Stimulated activated CD8-positive, alpha-beta memory T cell treated with anti-CD3 and anti-CD28 coated beads, Interleukin-15, amount 100 ng/mL, for 1 hour (primary cell): ENCODE measurements around the gene KCNC2.

Experiments used
- DNase-seq: peaks from one replicate; pipeline ENCODE4 v3.0.0-alpha.2; 2020; ENCODE audit warnings: low read depth

KCNC2 gene

GRCh38 chr12:75161488-75161887 is 48.2 kb downstream of the KCNC2 start:
- no peak for DNase-seq

DNA sequence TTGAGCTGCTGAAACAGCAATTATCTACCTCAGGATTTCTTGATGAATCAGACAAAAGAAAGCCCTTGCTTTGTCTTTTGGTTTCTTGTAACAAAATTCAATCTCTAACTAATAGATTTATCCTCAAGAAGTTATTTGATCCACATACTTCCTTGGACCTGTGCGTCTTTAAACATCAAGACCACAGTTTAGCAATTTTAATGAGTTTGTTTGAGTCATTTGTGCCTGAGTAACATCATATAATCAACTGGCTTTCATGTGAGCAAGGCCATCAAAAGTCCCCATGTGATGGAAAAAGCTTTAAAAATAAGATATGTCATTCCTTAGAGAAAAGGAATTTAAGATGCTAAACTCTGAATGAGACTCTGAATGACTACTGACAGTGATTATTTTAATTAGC is 52.3 kb downstream of the KCNC2 start:
- DNase-seq, result no peak

DNA sequence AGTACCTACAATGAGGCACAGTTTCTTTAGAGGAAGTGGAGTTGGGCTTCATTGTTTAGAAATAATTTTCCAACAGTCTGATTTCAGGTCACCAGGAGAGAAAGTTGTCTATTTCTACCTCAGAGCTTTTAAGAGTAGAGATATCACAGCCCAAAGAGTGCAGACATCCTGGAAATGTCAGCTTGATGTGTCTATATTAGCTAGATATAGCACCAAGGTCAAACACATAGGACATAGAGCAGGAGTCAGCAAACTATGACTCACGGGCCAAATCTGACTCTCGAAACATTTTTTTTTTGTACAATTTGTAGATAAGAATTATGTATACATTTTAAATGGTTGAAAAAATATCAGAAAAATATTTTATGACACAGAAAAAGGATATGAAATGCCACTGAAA is 53.7 kb downstream of the KCNC2 start:
- DNase-seq, result no peak

GRCh38 chr12:75154388-75154787 is 55.3 kb downstream of the KCNC2 start:
- no peak for DNase-seq

GRCh38 chr12:75139196-75139595 is 70.4 kb downstream of the KCNC2 start:
- no peak for DNase-seq

DNA sequence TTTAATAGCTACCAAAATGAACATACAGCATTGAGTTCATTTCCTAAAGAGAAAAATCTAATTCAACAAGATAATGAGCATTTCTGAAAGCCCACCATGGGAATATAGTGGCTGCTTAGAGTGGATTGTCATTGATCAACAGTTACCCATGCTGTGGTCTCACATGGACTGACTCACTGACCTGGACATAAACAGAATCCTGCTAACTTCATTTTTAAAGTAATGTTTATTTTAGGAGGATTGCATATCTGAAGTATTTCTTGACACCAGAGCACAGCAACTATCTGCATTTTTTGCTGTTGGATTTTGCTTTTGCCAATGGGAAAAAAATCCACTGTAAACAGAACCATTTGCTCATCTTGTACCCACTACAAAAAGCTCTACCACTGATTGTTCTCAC is 71.7 kb downstream of the KCNC2 start:
- no peak for DNase-seq

- DNase-seq, result no peak
Observed at GRCh38 chr12:75135026-75135425, 74.6 kb downstream of the KCNC2 start.

GRCh38 chr12:75130811-75131210 is 78.8 kb downstream of the KCNC2 start:
- no peak for DNase-seq

DNA sequence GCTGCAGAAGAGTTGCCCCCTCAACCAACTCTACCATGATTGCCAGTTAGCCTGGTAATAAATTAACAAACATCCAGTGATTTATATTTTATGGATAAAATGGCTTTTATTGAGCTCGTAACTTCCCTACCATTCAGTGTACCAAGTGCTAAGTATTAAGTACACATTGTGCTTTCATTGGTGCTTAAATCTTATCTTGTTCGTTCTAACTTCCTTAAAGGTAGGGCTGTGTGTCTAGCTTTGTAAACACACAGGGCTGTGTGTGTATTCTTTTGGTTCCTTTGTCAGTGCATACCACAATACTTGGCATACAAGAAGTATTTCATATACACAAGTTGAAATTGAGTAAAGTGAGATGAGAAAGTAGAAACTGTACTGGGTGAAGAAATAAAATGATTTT is 80.4 kb downstream of the KCNC2 start:
- no peak for DNase-seq

DNA sequence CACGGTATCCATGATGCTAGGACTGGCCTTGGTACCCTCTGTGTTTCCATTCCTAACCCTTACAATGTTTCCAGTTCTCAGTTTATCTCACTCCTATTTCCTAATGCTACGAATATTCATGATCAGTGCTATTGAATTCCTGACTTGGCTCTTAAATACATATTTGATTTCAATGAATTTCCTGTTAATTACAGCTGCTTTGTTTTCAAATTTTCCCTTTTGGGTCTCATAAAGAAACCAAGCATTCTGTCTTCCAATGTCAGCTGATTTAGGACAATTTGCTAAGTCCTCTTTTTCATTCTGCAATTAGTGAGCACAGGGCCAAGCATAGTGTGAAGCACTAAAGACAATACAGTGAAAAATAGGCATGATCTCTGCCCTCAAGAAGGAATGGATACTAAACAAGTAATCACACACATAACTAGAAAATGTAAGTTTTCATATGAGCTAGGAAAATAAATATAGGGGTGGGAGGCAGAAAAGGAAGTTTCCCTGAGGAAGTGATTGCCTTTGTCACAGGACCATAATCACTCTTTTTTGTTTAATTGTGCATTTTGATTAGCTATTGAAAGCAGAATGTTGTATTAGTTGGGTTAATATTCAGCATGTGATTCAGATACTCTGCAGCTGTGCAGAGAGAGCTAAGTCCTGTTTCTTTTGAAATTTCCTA is 88.5 kb downstream of the KCNC2 start:
- no peak for DNase-seq

DNA sequence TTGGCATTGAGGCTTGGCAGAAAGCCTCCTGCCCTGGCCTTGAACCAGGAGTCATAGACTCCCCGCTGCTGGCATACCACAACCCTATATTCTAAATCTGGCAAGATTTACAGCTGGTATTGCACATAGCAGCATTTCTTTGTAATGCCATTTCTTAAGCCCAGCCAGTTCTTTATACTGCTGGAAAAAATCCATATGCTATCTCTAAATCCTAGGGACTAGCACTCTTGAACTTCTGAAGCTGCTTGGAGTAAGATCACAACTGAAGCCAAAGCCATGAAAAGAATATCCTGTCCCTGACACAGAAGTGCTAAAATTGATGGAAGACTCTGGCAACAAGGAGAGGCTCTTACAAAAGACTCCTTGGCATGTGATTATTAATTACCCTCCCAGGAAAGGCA is 89.3 kb downstream of the KCNC2 start:
- no peak for DNase-seq

DNA sequence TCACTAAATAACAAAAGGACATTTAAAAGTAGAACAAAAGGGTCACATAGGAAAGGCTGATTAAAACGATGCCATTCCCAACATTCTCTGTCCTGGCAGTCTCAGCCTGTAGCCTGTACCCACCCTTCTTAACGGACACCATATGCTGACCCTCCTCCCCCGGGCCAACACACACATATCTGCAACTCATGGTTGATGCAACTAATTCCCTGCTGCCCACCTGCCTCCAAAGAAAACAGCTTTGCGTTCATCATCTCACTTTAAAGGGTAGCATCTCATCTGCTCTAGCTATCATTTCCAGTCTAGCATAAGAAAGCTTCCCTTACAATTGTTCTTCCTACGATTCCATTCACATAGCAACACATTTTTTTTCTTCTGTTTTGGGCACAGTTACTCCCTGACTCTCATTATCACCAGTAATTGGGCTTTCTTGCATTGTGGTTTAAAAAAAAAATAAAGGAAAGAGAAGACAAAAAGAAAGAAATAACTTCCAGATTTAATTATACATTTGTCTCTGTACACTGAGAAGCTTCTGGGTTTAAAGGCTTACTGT is 92.9 kb downstream of the KCNC2 start:
- DNase-seq, result no peak

- DNase-seq, result no peak
Observed at GRCh38 chr12:75115748-75116147, 93.9 kb downstream of the KCNC2 start.

DNA sequence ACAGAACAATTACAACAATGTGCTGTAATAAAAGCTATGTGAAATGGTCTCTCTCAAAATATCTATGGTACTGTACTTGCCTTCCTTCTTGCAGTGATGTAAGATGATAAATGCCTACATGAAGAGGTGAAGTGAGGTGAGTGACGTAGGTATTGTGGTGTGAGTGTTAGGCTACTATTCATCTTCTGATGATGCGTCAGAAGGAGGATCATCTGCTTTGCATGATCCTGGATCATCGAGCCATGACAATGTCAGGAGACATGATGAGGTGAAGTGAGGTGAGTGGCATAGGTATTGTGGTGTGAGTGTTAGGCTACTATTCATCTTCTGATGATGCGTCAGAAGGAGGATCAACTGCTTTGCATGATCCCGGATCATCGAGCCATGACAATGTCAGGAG is 105.8 kb downstream of the KCNC2 start:
- no peak for DNase-seq

GRCh38 chr12:75101781-75102180 is 107.9 kb downstream of the KCNC2 start:
- DNase-seq, result no peak

GRCh38 chr12:75099210-75099609 is 110.4 kb downstream of the KCNC2 start:
- DNase-seq, result no peak

- no peak for DNase-seq
Observed at GRCh38 chr12:75097003-75097402, 112.6 kb downstream of the KCNC2 start.

GRCh38 chr12:75087654-75088053 is 122.0 kb downstream of the KCNC2 start:
- DNase-seq, result no peak

DNA sequence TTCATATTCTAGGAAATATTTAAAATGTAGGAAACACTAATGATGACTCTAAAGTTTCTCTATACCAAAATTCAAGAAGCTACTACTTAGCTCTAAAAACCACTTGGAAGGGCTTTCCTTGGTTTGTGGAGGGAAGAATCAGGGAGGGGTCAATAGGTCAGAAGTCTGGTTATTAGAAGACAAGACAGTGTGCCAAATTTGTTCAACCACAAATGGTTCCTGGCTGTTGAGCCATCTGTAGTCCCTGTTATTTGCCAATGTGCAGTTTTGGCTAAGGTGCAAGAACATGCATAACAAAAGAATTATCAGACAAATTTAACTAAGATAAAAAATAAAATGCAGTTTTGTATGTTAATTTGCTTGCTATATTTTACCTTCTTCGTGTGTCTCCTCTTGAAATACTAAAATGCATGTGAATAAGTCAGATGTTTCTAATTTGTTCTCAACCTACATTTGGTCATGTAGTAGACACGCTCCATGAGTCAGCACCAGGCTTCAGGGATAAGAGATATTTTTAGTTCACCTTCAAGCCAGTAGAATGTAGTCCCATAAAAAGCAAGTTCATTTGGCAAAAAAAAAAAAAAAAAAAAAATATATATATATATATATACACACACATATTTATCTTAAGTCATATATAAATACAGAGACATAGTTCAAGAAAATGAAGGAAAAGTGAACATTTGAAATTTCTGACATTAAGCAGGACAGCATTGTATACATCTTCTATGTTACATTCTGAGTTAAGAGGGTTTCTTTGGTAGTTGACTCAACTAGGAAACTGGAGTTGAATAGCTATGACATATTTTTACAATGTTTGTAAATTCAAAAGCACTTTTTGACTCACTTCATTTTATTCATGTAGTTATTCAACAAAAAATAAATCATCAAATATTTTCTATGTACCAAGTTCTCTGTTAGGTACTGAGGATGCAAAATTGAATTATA is 123.3 kb downstream of the KCNC2 start:
- no peak for DNase-seq

DNA sequence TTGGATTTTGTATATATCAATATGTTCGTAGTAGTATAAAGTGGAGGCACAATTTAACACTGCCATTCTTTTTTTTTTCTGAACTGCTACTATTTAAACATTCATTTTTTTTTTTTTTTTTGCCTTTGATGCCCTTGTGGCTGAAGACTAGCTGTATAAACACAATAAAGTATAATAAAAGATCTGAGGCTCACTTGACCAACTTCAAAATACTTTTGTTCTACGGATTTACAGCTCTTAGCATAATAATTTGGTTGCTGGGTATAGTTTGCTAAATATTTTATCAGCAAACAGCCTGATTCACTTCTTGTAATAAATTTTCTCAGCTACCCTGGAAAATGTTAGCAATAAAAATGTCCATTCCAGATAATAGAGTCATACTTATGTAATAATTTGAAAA is 128.3 kb downstream of the KCNC2 start:
- no peak for DNase-seq

DNA sequence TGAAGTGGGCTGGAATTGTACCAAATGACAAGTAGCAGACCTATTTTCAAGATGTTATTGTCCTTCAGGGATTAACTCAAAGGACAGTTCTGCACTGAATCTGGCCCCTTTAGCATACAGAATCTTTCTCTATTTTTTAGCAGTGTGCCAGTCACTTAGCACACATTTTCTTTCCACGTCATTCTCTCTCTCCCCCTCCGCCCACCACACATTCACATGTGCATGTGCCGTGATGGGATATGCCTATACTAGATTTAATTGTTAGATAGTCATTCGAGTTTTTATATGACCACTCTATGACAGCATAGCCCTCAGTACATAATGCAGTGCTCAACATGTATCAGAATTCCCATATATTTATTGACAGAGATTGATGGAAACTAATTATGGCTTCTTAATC is 129.1 kb downstream of the KCNC2 start:
- DNase-seq, result no peak

DNA sequence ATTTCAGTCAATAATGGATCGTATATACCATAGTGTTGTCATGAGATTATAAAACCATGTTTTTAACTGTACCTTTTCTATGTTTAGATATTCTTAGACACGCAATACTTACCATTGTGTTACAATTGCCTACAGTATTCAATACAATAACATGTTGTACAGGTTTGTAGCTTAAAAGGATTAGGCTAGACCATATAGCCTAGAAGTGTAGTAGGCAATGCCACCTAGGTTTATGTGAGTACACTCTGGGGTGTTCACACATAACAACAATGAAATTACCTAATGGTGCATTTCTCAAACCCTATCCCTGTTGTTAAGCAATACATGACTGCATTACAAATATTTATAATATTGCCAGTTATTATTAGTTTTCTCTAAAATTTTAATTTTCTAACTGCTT is 144.2 kb downstream of the KCNC2 start:
- no peak for DNase-seq

DNA sequence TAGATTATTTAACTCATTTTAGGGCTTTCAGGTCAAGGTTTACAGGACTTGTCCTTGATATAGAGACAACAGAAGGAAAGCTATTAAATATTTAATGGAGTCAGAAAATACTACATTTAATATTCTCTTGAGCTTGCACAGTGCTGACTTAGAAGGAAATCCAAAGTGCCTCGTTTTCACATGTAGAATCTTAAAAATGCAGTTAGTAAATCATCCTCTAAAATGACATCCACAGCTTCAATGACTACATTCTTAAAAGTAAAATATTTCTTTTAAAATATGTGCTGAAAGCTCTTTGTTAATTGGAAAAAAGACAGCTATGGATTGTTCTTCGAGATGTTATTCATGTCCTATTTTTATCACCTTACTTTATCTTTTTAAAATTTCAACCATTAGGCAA is 146.9 kb downstream of the KCNC2 start:
- no peak for DNase-seq
